IMR-90 (cell line): ENCODE measurements around the gene RGS19. TPM values are rescaled to one million over a fixed set of nuclear protein-coding genes. Genes with fewer than 3 reads are reported as not detected.

Source experiments
- ATAC-seq: fragments of 200-7000 bp; cut with Tn5 transposase; 2 replicates; pipeline ENCODE4 v1.9.1; 2020; ENCODE audit warnings: low read depth, mild to moderate bottlenecking, moderate library complexity
- BruUV-seq: library from RNA; stranded (reverse); fragments of 400-500 nt; replicated peaks from 2 replicates; lab custom pipeline; 2021; lab: Mats Ljungman, UMichigan
- CTCF ChIA-PET: fragments of 300-600 bp; formaldehyde crosslinking; extraction: SDS; loops from one replicate; lab custom pipeline; 2021; ENCODE audit warnings: antibody characterized with exemption; lab: Yijun Ruan, JAX
- POLR2A ChIA-PET: fragments of 300-600 bp; sonication (Branson Sonifier 250); formaldehyde crosslinking; loops from one replicate; lab custom pipeline; 2022; ENCODE audit warnings: antibody characterized with exemption; ENCODE audit not compliant: unreplicated experiment; lab: Charles Lee
- DNase-seq: peaks from one replicate; pipeline ENCODE4 v3.0.0; 2013
- H2AFZ ChIP-seq: replicated peaks from 2 replicates; pipeline ENCODE3; 2013; ENCODE audit warnings: low read length, mild to moderate bottlenecking; ENCODE audit not compliant: poor library complexity
- H2AK5ac ChIP-seq: 2 replicates; pipeline ENCODE4 v1.6.1; 2013; ENCODE audit warnings: low read depth, low read length, inconsistent platforms
- H2AK9ac ChIP-seq: replicated peaks from 2 replicates; pipeline ENCODE3; 2013; ENCODE audit warnings: mild to moderate bottlenecking, low read depth, low read length, moderate library complexity; ENCODE audit not compliant: poor library complexity
- H2BK120ac ChIP-seq: 2 replicates; pipeline ENCODE4 v1.6.1; 2013; ENCODE audit warnings: low read depth, low read length, inconsistent platforms
- H2BK15ac ChIP-seq: 3 replicates; pipeline ENCODE4 v1.6.1; 2013; ENCODE audit warnings: low read depth, low read length, inconsistent platforms
- H2BK20ac ChIP-seq: 2 replicates; pipeline ENCODE4 v1.6.1; 2013; ENCODE audit warnings: low read depth, mild to moderate bottlenecking, inconsistent platforms, low read length, moderate library complexity
- H2BK5ac ChIP-seq: 2 replicates; pipeline ENCODE4 v1.6.1; 2013; ENCODE audit warnings: mild to moderate bottlenecking, low read depth, low read length, inconsistent platforms; ENCODE audit not compliant: poor library complexity, severe bottlenecking
- H3K14ac ChIP-seq: replicated peaks from 2 replicates; pipeline ENCODE4 v1.6.1; 2013; ENCODE audit warnings: low read depth, low read length, inconsistent platforms
- H3K18ac ChIP-seq: 2 replicates; pipeline ENCODE4 v1.6.1; 2013; ENCODE audit warnings: low read depth, low read length, control low read depth
- H3K23ac ChIP-seq: 2 replicates; pipeline ENCODE4 v1.6.1; 2013; ENCODE audit warnings: low read depth, low read length, inconsistent platforms
- H3K27ac ChIP-seq: 2 replicates; pipeline ENCODE4 v1.5.1; 2013; ENCODE audit warnings: mild to moderate bottlenecking, control low read depth, low read length; ENCODE audit not compliant: insufficient read depth
- H3K27me3 ChIP-seq: 2 replicates; pipeline ENCODE4 v1.6.1; 2013; ENCODE audit warnings: low read length; ENCODE audit not compliant: control insufficient read depth, insufficient read depth
- H3K36me3 ChIP-seq: 2 replicates; pipeline ENCODE4 v1.6.1; 2013; ENCODE audit warnings: low read length, mixed read lengths; ENCODE audit not compliant: control insufficient read depth, insufficient read depth
- H3K4ac ChIP-seq: 2 replicates; pipeline ENCODE4 v1.6.1; 2013; ENCODE audit warnings: low read depth, low read length, inconsistent platforms
- H3K4me1 ChIP-seq: 2 replicates; pipeline ENCODE4 v1.6.1; 2013; ENCODE audit warnings: low read length, mixed read lengths; ENCODE audit not compliant: control insufficient read depth, insufficient read depth
- H3K4me2 ChIP-seq: 2 replicates; pipeline ENCODE4 v1.6.1; 2013; ENCODE audit warnings: low read depth, mild to moderate bottlenecking, control low read depth, low read length, moderate library complexity
- H3K4me3 ChIP-seq: 2 replicates; pipeline ENCODE4 v1.5.1; 2013; ENCODE audit warnings: low read depth, mild to moderate bottlenecking, control low read depth, low read length, moderate library complexity; ENCODE audit not compliant: insufficient read depth
- H3K56ac ChIP-seq: 2 replicates; pipeline ENCODE4 v1.6.1; 2013; ENCODE audit warnings: low read length, inconsistent platforms; ENCODE audit not compliant: insufficient read depth; ENCODE audit errors: extremely low read depth
- H3K79me1 ChIP-seq, 2 experiments: 2 replicates each; pipeline ENCODE4 v1.6.1; 2013; ENCODE audit warnings: low read length in 2 of 2, inconsistent platforms in 1 of 2, low read depth in 1 of 2
- H3K9ac ChIP-seq: 2 replicates; pipeline ENCODE4 v1.6.1; 2013; ENCODE audit warnings: low read depth, low read length, control low read depth
- H3K9me1 ChIP-seq: 2 replicates; pipeline ENCODE4 v1.6.1; 2013; ENCODE audit warnings: low read length, inconsistent platforms; ENCODE audit not compliant: insufficient read depth
- H3K9me3 ChIP-seq: 2 replicates; pipeline ENCODE4 v1.6.1; 2013; ENCODE audit warnings: low read length; ENCODE audit not compliant: control insufficient read depth, insufficient read depth
- H4K20me1 ChIP-seq: 2 replicates; pipeline ENCODE4 v1.6.1; 2013; ENCODE audit warnings: low read length, inconsistent platforms; ENCODE audit not compliant: insufficient read depth
- H4K5ac ChIP-seq: 2 replicates; pipeline ENCODE4 v1.6.1; 2013; ENCODE audit warnings: mild to moderate bottlenecking, low read depth, low read length, control low read depth
- H4K8ac ChIP-seq, 2 experiments: 2 replicates each; pipeline ENCODE4 v1.6.1; 2013; ENCODE audit warnings: low read depth in 2 of 2, low read length in 2 of 2, control low read depth in 1 of 2, inconsistent platforms in 1 of 2
- H4K91ac ChIP-seq: 2 replicates; pipeline ENCODE4 v1.6.1; 2013; ENCODE audit warnings: low read depth, low read length, inconsistent platforms; ENCODE audit not compliant: insufficient read depth
- CEBPB ChIP-seq: IDR thresholded peaks from 2 replicates; pipeline ENCODE4 v1.6.1; 2012; ENCODE audit warnings: low read depth, low read length, improper control_type of control experiment
- WGBS, 2 experiments: methylation state at CpG; one replicate each; pipeline versions ENCODE4 v1.1.5 to v1.1.7; 2013; ENCODE audit warnings: missing lambda C conversion rate in 2 of 2; ENCODE audit not compliant: insufficient read length in 1 of 2; ENCODE audit errors: extremely low coverage in 2 of 2; 5-methylcytosine and 5-hydroxymethylcytosine counted together
- dilution Hi-C: fragments of 300-500 bp; cut with HindIII; formaldehyde crosslinking; loops from one replicate; pipeline ENCODE4 v1.14.3; 2018; ENCODE audit warnings: low sequenced_read_pairs; ENCODE audit not compliant: unreplicated experiment
- in situ Hi-C: fragments of 300-500 bp; cut with MboI; formaldehyde crosslinking; loops from 3 replicates; pipeline ENCODE4 v1.14.3; 2019; ENCODE audit warnings: low sequenced_read_pairs, inconsistent platforms, mixed read lengths
- intact Hi-C: fragments of 100-400 bp; cut with micrococcal nuclease; formaldehyde crosslinking; loops from 2 replicates; pipeline ENCODE4 v1.10.0; 2022
- polyA plus RNA-seq, 3 experiments: library from polyadenylated mRNA; depleted of rRNA; stranded (reverse); fragments of >200 nt; gene quantifications; 2 replicates each; pipeline ENCODE4 v1.2.3, GENCODE V29; 2012; ENCODE audit warnings: low replicate concordance in 1 of 3
- total RNA-seq: library from RNA; depleted of rRNA; stranded (reverse); fragments of >200 nt; gene quantifications from 2 replicates; pipeline ENCODE4 v1.2.3, GENCODE V29; 2012

RGS19 gene
- total and polyA plus RNA-seq, 2 of the 4 experiments (the other 2 are of a cell fraction), result 7.7 to 17.5 TPM

GRCh38 chr20:64100566-64100888, 21.2 kb upstream of the RGS19 start:
- Histone ChIP-seq H3K23ac (no peak overlapping the region), H2BK15ac (no peak overlapping the region), H2BK5ac (no peak overlapping the region), H2BK20ac (no peak overlapping the region), H3K9ac (no peak overlapping the region), H2AFZ (no peak overlapping the region), H3K4me1 (no peaks in the 10 kb centered on the region), H2BK120ac (no peak overlapping the region), H3K14ac (no peak overlapping the region), H3K36me3 (no peaks in the 10 kb centered on the region), H3K56ac (no peak overlapping the region), H2AK5ac (no peak overlapping the region), H4K91ac (no peak overlapping the region), H4K8ac (no peak overlapping the region), H3K4ac (no peak overlapping the region), H3K9me1 (no peaks in the 10 kb centered on the region), H4K5ac (no peak overlapping the region), H3K18ac (no peak overlapping the region), H4K20me1 (no peaks in the 10 kb centered on the region), H2AK9ac (no peak overlapping the region), H3K27me3 (peaks cover 41% of the 10 kb centered on the region), H3K27ac (no peak overlapping the region), H3K4me2 (no peak overlapping the region), H3K9me3 (no peaks in the 10 kb centered on the region), H3K4me3 (no peak overlapping the region), H3K79me1 (no peaks in the 10 kb centered on the region)
- ATAC-seq (no peak), DNase-seq (no peak)
- 60% methylated on average over 1 of the region's 4 CpGs; no CpG with 5 or more reads in 1 of the 2 experiments for WGBS, 2 experiments
- intact Hi-C loops, result no loop called here
- CTCF ChIA-PET, result no interaction called here
- POLR2A ChIA-PET, result no interaction called here
- TF ChIP-seq CEBPB, result no peak
- BruUV-seq, result no TSS peak
- in situ Hi-C loops, result no loop called here
- dilution Hi-C loops, result no loop called here
